Measurements from ENCODE around the gene GPR179.

Gene GPR179, protein sequence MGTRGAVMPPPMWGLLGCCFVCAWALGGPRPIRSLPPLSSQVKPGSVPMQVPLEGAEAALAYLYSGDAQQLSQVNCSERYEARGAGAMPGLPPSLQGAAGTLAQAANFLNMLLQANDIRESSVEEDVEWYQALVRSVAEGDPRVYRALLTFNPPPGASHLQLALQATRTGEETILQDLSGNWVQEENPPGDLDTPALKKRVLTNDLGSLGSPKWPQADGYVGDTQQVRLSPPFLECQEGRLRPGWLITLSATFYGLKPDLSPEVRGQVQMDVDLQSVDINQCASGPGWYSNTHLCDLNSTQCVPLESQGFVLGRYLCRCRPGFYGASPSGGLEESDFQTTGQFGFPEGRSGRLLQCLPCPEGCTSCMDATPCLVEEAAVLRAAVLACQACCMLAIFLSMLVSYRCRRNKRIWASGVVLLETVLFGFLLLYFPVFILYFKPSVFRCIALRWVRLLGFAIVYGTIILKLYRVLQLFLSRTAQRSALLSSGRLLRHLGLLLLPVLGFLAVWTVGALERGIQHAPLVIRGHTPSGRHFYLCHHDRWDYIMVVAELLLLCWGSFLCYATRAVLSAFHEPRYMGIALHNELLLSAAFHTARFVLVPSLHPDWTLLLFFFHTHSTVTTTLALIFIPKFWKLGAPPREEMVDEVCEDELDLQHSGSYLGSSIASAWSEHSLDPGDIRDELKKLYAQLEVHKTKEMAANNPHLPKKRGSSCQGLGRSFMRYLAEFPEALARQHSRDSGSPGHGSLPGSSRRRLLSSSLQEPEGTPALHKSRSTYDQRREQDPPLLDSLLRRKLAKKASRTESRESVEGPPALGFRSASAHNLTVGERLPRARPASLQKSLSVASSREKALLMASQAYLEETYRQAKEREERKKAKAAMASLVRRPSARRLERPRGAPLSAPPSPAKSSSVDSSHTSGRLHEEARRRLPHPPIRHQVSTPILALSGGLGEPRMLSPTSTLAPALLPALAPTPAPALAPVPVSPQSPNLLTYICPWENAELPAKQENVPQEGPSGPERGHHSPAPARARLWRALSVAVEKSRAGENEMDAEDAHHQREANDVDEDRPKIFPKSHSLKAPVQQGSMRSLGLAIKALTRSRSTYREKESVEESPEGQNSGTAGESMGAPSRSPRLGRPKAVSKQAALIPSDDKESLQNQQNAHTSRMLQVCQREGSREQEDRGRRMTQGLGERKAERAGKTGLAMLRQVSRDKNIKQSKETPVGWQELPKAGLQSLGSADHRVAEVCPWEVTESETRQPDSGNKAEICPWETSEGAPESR (N-terminal part only)

DNA sequence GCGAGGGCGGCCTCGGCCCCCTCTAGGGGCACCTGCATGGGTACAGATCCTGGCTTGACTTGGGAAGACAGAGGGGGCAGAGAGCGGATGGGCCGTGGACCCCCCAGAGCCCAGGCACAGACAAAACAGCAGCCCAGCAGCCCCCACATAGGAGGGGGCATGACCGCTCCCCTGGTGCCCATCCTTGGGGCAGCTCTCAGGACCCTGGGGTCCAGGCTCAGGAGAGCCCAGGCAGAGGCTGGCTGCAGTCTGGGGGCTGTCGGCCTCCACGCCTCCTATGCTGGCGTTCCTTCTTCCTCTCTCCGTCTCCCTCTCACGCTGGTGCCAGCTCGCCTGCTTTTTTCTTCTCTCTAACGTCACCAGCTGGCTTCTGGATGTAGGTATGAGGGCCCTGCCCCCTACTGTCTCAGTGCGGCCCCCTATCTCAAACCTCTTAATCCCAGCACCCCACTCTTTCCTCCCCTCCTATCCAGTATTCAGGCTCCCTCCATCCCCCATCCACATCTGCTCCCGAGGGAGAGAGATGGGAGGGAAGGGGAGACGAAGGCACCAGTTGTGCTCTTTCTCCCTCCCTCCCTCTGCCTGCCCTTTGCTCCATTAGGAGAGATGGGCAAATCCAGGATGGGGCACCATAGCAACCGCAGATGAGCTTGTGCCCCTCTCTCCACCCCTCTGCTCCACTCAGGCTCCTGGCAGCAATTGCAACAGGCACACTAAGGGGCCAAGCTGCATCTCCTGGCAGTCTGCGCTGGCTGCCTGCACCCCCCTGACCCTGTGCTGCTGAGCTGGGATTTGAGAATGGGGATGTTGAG, at the start of gene GPR179:
TSS of gene GPR179 (minus strand) at position 349 of the 812 bp plus-strand sequence. CDS start at position 182, 167 bp downstream.
- no peak for DNase-seq

DNA sequence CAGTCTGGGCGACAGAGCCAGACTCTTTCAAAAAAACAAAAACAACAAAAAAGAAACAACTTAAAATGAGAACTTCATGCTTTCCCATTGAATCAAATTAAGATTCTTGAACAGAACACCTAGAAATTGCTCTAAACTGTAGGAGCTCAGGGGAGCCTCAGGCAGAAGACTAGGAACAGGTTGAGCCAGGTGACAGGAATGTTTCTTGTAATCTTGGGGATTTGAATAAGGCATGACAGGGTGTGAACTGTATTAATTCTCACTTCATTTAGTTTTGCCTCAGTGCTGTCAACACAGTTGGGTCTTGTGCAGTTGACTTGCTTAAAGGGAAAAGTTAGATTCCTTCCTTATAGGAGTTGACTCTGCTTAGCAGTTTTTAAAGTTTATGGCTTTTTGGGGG, 35.7 kb upstream of the GPR179 start:
- no peak for DNase-seq

DNA sequence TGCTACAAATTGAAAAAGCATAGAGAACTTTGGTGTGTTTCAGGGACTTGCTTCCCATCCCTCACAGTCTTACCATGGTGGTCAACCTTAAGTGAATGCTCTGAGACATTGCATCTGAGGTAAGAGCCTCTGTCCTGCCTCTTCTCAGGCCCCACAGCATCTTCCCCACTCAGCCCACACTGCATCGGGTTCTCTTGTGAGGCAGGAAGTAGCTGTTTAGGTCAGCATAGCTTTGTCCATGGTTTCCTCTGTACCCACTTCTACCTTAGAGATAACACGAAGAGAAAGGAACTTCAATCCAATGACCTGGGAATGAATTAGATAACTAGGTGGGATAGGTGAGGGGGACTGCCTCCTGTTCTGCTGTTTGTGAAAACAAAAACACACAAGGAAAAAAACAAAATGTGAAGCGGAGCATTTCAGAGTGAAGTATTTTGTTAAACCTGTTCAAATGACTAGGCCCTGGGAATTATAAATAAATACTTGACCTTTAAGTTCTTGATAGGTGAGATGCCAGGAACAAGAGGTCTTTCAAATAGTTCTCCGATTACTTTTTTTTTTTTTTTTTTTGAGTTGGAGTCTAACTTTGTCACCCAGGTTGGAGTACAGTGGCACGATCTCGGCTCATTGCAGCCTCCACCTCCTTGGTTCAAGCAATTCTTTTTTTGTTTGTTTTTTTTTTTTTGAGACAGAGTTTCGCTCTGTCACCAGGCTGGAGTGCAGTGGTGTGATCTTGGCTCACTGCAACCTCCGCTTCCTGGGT, 25.5 kb upstream of the GPR179 start:
- DNase-seq = no peak

DNA sequence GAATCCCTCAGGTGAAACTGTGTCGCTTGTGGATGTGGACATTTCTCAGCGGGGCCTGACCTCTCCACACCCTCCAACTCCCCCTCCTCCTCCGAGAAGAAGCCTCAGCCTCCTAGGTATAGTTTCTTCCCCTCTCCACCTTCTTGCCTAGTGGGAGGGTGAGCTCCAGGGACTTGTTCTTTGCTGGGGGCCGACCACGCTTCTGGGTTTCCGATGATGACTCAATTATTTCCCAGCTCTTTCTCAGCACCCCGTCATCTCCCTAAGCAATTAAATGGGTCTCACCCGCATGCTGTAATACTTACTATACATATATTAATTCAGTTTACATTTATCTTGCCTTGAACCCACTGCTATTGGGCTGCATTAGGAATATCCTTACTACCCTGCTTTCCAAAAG, 21.0 kb upstream of the GPR179 start:
- DNase-seq = no peak

DNA sequence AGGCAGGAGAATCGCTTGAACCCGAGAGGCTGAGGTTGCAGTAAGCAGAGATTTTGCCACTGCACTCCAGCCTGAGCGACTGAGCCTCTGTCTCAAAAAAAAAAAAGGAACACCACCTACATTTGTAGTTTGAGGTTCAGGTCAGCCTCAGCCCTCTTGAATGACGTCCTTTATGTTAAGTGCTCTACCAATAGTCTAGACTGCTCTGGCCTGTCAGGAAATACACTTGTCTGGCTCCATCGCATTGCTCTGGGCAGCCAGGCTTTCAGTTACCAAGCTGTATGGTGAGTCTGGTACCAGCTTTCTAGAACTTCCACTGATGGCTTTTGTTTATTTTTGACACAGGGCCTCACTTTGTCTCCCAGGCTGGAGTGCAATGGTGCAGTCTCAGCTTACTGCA, 19.3 kb upstream of the GPR179 start:
- DNase-seq = no peak

DNA sequence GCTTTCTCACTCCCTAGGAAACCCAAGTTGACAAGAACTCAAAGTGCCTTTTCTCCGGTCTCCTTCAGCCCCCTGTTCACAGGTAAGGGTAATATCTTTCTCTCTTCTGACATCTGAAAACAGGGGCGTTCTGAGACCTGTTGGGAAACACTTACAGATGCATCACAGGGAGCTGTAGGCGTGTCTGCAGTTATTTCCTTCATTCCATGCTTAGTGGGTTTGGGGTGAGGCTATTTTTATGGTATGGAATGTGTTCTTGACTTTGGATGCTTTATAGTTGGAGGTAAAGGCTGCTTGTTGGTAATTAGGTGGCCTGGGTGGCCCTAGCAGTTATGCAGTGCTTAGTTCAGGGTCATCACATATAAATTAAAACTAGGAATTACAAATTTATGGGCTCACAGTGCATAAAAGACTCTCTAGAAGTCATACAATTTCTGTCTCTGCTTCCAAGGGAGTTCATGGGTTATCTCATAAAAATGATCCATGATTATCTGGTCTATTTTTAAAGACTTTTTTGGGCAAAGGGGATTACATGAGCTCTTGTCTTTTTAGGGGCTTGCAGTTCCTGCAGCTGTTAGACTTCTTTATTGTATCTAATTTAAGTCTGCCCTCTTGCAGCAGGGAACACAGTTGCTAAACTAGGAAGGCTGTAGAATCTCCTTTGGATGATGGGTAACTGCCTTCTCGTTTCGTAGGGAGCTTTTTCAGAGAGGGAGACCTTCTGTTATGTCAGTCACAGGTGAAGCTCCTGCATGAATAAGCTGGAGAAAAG, 18.1 kb upstream of the GPR179 start:
- no peak for DNase-seq

DNA sequence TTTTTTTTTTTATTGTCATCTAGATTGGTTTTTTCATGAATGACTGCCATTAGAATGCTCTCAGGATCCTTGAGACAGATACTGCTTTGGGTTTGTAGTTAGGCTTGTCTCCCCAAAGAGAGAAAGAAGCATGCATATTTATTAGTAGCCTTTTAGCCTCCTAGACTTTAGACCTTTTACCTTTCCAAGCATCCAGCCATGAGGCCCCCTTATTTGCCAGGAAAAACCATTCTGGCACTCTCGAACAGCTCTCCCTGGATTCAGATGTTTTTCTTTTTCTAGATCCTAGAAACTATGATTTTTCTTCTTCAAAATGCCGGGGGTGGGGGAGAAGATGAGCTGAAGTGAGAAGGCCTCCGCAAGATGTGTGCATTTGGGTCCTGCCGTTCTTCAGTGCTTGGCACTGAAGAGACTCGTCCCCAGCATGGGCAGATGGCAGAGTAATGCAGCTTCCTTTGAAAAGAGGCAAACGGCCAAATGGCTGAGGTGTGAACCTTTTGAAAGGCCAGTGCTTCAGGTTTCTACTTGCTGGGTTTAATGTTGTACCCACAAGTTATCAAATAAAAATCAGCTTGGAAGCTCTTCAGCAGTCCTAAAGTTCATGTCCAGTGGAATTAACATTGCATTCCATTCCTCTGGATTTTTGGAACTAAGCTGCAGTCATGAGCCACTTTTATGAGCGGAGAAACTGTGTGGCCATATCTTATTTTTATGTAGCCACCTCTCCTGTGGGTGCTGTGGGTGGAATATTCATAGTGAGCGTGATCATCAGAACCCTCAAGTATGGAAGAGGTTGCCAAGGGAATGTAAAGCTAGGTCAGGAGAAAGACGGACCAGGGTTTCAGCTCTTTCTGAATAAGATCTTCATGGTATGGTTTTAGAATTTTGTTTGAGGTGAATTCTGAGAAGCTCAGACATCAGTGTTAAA, 15.1 kb upstream of the GPR179 start:
- DNase-seq = no peak

DNA sequence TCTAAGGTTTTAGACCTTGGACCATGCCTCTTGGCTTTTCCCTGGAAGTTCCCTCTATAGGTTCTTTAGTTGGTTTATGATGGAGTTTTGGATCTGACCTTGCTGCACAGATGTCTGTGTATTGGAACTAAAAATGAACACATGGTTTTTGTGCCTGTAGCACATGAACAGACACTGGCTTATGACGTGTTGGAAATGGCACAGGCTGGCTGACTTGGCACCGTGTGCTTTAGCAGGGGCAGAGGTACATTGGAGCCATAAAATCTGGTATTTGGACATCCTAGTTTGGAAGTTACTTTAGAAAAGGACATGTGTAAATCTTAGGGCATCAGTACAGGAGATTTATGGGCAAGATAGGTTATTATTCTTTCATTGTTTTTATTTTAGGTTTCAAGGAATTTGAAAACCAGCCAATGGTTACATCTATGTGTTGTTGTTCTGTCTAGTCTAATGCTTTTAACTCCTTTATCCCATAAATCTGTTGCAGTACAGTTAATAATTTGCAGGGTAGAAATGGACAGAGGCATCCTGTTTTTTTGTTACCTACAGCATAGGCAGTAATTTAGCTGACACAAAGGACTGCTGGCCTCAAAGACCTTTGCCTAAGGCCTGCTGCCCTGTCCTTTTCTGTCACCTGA, 13.8 kb upstream of the GPR179 start:
- no peak for DNase-seq

DNA sequence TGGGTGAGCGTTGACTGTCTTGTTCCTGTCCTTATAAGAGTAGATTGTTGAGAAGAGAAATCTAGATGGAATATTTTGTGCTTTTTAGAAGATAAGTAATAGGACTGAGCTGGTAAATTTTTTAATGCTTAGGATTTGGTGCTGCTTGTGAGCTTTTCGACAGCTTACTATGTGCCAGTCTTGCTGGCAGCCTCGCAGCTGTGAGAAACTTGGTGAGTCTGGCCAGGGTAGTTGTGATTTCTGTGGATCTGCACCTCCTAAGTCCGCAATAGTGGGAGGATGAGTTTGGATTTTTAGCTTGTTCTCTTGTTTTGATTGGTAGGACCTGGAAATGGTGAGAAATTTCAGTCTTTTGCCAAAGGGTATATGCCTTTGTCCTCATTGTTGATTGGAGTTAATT, 11.5 kb upstream of the GPR179 start:
- no peak for DNase-seq

DNA sequence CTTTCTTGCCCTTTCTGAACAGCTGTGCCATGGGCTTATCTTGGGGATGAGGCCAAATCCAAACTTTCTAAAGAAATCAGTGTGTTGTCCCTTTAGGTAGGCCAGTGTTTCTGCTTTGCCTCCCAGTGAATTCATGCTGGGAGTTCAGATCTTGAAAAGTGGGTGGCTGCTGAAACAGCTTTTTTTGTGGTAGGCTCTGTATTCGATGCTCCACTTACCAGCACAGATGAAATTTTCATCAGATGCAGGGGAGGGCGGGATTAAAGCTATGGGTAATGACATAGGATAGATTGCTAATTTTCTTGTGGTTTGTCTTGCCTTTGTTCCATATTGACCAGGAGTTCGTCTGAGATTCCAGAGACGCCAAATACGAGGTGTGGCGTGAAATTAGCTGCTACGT, 10.7 kb upstream of the GPR179 start:
- DNase-seq = no peak

DNA sequence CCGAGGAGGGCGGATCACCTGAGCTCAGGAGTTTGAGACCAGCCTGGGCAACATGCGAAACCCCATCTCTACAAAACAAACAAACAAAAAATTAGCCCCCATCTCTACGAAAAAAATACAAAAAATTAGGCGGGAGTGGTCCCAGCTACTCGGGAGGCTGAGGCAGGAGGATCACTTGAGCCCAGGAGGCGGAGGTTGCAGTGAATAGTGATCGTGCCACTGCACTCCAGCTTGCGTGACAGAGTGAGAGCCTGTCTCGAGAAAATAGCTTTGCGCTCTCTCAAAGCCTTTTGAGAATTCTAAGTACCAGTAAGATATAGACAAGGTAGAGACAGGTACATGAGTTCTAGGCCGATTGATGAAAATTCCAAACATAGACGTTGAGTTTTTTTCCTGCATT, 9.9 kb upstream of the GPR179 start:
- DNase-seq = no peak

DNA sequence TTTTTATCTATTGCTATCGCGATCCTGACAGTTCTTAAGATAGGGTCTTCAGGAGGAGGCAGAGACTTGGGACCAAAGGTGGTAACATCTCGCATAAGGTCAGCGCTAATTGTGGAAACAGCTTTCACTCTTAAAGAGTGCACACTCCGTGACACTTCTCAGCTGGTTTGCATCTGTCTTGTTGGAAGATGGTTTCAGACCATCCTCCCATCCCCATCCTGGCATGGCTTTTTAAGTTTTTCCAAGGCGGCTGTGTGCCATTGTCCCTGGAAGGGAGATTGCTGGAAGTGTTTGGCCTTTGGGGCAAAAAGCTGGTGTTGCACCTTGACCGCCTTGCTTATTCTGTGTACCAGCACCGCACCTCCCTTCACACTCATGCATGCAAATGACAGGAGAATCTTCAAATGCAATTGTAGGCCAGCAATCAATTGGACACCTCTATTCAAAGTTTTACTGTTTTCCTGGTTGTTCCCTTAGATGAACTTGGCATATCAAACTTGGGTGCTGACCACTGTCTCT, 9.4 kb upstream of the GPR179 start:
- DNase-seq = no peak

DNA sequence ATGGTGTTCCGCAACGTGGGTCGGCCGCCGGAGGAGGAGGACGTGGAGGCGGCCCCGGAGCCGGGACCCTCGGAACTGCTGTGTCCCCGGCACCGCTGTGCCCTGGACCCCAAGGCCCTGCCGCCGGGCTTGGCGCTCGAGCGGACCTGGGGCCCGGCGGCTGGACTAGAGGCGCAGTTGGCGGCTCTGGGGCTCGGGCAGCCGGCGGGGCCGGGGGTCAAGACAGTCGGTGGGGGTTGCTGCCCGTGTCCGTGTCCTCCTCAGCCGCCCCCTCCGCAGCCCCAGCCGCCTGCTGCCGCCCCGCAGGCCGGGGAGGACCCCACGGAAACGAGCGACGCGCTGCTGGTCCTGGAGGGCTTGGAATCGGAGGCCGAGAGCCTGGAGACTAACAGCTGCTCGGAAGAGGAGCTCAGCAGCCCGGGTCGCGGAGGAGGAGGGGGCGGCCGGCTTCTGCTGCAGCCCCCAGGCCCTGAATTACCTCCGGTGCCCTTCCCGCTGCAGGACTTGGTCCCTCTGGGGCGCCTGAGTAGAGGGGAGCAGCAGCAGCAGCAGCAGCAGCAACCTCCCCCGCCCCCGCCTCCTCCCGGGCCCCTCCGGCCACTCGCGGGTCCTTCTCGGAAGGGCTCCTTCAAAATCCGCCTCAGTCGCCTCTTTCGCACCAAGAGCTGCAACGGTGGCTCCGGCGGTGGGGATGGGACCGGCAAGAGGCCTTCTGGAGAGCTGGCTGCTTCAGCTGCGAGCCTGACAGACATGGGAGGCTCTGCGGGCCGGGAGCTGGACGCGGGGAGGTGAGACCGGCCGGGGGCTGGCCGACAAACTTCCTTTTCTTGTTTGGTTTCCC, 8.7 kb upstream of the GPR179 start:
- no peak for DNase-seq

DNA sequence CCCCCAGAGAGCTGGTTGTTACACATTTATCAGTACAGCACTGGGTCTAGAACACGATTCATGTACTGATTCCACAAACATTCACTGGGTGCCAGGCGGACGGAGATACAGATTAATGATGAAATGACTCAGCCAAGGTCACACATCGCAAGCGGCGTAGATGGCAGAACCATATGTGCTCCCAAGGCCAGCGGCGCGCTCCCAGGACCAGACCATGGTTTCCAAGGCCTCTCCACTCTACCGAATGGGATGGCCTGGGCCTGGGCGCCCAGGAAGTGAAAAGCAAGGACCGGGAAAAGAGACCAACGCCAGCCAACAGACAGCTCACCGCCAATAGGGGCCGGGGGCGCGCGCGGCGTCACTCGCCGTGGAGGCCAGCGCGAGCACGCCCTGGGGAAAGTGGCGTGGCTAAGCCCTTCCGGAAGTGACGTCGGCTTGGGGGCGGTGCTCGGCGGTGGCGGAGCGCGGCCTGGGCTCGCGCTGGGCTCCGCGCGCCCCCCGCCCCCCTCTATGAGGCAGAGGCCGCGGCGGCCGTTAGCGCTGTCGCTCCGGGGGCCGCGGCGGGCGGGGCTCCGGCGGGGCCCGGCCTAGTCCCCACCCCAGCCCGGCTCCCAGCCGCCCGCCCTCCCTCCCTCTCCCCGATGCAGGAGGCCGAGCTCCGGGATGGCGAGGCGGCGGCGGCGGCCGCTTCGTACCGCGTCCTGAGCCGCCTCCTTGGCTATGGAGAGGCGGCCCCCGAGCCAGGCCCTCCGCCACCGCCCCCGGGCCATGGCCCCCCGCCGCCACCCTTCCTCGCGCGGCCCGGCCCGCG, 7.9 kb upstream of the GPR179 start, which contains the start of gene SOCS7:
TSS of gene SOCS7 (plus strand) at position 433 of the 811 bp plus-strand sequence. CDS start at position 642, 209 bp downstream.
- peak; percentile 97 for DNase-seq

DNA sequence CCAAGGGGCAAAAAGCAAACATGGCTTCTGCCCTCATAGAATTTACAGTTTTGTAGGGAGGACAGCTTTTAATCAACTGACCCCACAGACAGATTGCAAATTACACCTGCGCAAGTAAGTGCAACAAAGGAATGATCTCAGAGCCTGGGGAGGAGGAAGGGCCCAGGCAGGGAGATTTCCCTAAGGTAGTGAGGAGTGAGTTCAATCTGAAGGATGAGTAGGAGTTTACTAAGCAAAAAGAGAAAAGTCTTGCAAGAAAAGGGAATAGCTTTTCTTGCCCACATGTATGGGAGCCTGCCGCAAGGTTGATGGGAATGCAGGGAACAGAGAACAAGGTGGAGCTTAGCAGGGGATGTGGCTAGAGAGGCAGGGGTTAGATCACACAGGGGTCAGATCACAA, 6.3 kb upstream of the GPR179 start:
- DNase-seq = no peak

DNA sequence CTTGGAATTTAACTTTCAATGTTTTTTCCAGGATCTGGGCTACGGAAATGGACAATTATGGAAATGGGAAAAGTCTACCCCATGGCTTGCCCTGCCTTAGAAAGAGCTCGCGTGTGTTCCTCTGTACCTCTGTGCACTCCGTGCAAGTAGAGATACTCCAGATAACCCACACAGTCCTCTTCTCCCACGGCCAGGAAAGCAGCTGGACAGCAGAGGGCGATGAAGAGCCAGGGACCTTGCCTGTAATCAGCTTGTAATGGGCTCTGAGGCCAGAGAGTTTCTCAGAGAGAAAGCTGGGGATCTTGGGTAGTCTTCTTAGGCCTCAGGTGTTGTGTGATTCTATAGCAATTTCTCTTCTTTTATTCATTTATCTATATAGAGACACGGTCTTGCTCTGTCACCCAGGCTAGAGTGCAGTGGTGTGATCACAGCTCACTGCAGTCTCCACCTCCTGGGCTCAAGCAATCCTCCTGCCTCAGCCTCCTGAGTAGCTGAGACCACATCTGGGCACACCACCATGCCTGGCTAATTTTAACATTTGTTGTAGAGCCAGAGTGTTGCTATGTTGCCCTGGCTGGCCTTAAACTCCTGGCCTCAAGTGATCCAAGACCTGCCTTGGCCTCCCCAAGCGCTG, 5.5 kb upstream of the GPR179 start:
- peak; percentile 88 for DNase-seq

Data from NCI-H1436 (cell line).